Measurements from ENCODE around the gene CYP3A4.

GRCh38 chr7:99730992-99731391 is 53.0 kb downstream of the CYP3A4 start:
- TF ChIP-seq ZFP36 (IDR thresholded peaks at IDR 0.05; ENCODE audit: low read depth, low read length, partially characterized antibody) = no peak
- no peak for TF ChIP-seq MAX (CRISPR knock-in tag; IDR thresholded peaks at IDR 0.05)
- TF ChIP-seq JUND (IDR thresholded peaks at IDR 0.05; ENCODE audit: borderline replicate concordance, low read depth, low read length) = no peak
- TF ChIP-seq JUND (tag; IDR thresholded peaks at IDR 0.05; ENCODE audit: borderline replicate concordance, low read depth, low read length) = no peak

Measured in K562 (cell line).